Stimulated activated CD8-positive, alpha-beta memory T cell treated with anti-CD3 and anti-CD28 coated beads, Interleukin-15, amount 100 ng/mL, for 48 hours (primary cell): Measurements from ENCODE around the gene AKAP17A.
A peak's percentile ranks its signal among the peaks of the same experiment; 100 is the strongest.

ENCODE experiments used
- DNase-seq, 2 donors: peaks; one replicate each; pipeline ENCODE4 v3.0.0-alpha.2; 2020; ENCODE audit warnings: low read depth in 2 of 2

Gene AKAP17A

DNA sequence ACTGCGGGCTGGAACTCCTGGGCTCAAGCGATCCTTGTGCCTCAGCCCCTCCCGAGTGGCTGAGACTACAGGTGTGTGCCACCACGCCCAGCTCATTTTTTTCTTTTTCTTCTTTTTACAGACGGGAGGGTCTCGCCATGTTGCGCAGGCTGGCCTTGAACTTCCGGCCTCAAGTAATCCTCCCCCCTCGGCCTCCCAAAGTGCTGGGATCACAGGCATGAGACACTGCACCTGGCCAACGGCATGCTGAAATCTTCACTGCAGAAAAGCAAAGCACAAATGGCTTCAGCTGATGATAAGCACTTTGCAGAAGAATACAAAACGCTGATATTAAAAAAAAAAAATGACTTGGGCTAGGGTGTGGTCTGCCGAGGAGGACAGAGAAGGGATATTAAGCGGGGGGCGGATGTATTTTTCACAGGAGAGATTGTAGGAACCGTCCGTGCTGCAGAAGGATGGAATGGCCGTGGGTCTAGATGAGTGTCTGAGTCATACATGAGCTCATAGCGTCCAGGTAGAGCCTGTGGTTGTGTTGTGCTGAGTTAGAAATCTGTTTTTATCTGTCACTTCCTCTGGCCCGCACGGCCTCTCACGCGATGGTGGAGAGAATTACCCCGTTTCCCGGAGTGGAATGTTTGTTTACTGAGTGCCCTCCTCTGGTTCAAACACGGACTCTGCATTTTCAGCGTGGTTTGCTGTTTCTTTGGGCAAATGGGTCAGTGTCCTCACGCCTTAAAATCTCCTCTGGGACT, 8.5 kb upstream of the AKAP17A start:
- DNase-seq = peak; percentile 44 to 51

- DNase-seq = no peak
Observed at GRCh38 chrX:1584237-1585011, 7.0 kb upstream of the AKAP17A start.

- DNase-seq = no peak
Observed at GRCh38 chrX:1587161-1587560, 4.2 kb upstream of the AKAP17A start.

DNA sequence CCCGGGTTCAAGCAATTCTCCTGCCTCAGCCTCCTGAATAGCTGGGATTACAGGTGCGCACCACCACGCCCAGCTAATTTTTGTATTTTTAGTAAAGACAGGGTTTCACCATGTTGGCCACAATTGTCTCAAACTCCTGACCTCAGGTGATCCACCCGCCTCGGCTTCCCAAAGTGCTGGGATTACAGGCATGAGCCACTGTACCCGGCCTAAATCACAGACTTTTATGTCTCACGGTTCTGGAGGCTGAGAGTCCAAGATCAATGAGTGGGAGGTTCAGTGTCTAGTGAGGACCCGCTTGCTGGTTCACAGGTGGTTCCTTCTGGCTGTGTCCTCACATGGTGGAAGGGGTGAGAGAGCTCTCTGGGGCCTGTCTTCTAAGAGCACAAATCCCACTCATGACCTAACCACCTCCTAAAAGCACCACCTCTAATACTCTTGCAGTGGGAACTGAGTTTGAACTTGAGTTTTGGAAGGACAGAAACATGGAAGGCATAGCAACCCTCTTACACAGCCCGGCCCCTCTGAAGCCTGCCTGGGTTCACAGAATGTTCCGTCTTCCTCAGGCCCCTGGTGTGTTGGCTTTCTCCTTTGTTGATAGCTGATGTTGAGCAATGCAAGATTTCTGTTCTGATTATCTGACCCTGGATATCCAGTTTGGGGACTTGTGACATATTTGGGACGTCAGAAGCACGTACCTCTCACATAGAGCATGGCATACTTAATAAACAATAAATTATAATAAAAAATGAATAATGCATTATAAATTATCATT, 1.9 kb upstream of the AKAP17A start:
- no peak for DNase-seq

DNA sequence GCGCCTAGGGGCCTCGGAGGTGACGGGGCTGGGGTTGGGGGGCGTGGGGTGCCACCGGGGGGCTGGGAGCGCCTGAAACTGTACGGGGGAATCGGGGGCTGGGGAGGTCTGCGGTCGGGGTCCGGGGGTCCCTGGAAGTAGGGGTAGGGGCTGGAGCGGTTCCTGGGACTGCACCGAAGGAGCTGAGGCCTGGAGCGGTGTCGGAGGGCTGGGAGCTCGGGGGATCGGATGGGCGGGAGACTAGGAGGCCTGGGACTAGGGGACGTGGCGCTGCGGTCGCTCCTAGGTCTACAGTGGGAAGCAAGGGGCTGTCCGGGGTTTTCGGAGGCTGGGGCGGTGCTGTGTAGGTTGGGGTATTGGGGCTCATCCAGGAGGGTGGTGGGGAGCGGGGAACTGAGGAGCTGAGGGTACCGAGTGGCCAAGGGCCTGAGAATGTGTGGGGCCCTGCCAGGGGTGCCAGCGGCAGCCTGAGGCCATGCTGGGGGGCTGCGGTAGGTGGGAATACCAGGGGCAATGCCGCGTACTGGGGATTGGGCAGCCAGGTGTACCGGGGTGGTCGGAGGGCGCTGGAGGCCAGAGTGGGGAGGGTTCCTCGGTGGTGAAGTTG, 562 bp downstream of the AKAP17A start:
- no peak for DNase-seq

DNA sequence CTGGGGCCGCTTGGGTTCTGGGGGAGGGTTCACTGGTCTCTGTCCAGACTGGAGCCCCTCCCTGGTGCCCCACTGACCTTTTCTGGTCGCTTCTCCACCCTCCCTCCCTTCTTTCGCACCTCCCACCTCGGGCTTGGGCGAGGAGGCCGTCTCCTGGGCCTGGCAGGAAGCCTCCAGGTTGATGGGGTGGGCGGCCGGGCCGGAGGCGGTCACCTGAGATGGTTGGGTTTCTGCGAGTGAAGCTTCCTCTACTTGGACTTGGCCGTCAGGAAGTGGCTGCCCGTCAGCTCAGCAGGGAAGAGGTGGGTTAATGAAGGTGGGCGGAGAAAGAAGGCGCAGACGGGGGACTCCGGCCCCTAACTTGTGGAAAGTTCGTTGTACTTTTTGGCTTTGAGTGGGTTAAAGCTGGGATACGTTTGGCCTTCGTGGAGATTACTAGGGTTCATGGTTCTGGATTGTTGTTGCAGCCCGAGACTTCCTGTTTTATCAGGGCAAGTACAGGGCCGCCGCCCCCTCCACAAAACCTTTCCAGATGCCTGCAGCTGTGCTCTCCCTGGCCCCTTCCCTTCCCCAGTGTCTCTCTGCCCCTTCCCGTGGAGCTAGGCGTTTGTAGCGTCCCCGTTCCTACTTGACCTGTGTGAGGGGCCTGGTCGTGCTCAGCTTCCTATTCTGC, 1.2 kb downstream of the AKAP17A start:
- peak in 1 of 2 donors; percentile 21 for DNase-seq

DNA sequence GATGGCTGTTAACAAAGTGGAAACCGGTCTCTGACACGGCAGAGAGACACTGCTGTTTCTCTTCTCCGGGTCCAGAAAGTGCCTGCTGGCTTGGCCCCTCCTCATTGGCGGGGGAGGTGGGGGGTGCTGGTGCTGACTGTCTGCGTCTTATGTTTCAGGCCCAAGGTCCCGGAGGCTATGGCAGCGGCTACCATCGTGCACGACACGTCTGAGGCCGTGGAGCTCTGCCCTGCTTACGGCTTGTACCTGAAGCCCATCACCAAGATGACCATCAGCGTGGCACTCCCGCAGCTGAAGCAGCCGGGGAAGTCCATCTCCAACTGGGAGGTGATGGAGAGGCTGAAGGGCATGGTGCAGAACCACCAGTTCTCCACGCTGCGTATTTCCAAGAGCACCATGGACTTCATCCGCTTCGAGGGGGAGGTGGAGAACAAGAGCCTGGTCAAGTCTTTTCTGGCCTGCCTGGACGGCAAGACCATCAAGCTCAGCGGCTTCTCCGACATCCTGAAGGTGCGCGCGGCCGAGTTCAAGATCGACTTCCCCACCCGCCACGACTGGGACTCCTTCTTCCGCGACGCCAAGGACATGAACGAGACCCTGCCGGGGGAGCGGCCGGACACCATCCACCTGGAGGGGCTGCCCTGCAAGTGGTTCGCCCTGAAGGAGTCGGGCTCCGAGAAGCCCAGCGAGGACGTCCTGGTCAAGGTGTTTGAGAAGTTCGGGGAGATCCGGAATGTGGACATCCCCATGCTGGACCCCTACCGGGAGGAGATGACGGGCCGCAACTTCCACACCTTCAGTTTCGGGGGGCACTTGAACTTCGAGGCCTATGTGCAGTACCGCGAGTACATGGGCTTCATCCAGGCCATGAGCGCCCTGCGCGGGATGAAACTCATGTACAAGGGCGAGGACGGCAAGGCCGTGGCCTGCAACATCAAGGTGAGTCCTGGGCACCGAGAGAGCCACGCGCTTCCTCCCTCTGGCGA, 2.2 kb downstream of the AKAP17A start:
- no peak for DNase-seq

DNA sequence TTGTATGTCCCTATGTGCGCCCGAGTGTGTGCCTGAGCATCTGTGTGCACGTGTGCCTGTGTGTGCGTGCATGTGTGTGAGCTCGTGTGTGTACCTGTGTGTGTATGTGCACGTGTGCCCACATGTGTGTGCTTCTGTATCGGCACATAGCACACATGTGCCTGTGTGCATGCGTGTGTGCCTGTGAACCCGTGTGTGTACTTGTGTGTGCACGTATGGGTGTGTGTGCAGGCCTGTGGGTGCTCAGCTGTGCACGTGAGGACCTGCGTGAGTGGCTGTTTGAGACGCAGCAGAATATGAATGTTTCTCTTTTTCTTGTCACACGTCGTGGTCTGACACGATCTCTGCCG, 4.3 kb downstream of the AKAP17A start:
- DNase-seq = no peak

- no peak for DNase-seq
Observed at GRCh38 chrX:1596676-1597344, 5.4 kb downstream of the AKAP17A start.

- DNase-seq = no peak
Observed at GRCh38 chrX:1597345-1598020, 6.1 kb downstream of the AKAP17A start.

- no peak for DNase-seq
Observed at GRCh38 chrX:1598021-1598875, 6.8 kb downstream of the AKAP17A start.

GRCh38 chrX:1598876-1599790, 7.7 kb downstream of the AKAP17A start:
- DNase-seq = no peak

- no peak for DNase-seq
Observed at GRCh38 chrX:1599791-1600405, 8.5 kb downstream of the AKAP17A start.

DNA sequence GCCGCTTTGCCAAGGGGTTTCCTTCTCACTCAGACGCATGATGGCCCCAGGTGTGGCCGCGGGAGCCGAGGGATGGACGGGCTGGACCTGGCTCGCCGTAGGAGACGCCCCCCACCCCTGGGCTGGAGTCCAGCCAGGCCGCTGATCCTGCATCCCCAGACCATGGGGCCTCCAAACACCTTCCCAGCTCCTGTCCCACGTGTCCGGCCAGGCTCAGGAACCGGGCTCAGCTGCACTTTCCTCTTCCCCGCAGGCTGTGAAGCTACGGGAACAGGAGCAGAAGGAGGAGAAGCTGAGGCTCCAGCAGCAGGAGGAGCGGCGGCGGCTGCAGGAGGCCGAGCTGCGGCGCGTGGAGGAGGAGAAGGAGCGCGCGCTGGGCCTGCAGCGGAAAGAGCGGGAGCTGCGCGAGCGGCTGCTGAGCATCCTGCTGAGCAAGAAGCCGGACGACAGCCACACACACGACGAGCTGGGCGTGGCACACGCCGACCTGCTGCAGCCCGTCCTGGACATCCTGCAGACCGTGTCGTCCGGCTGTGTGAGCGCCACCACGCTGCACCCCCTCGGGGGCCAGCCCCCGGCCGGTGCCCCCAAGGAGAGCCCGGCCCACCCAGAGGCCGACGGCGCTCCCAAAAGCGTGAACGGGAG, 9.1 kb downstream of the AKAP17A start:
- no peak for DNase-seq

GRCh38 chrX:1601051-1601767, 9.8 kb downstream of the AKAP17A start:
- DNase-seq = no peak

DNA sequence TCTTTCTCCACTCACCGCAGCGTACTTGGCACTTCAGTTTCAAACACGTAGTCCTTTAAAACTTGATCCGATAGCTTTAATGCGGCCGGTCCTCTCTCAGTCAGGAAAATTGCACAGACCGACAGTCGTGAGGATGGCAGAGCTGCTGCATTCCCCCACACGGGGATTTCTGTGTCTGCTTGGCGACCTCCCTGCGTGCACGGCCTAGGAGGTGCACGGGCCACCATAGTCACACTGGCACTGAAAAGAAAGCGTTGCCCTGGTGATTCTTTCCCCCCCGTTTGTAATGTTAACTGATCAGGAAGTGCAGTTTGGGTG, 10.3 kb downstream of the AKAP17A start:
- DNase-seq = no peak
